PFSK-1 (cell line): Measurements from ENCODE around the gene METTL25B.

ENCODE experiments used
- POLR2AphosphoS5 ChIP-seq: IDR thresholded peaks from 2 replicates; pipeline ENCODE4 v1.6.1; 2012; ENCODE audit warnings: low read depth, mild to moderate bottlenecking, control low read depth, low read length, moderate library complexity
- REST ChIP-seq, 2 experiments: IDR thresholded peaks; 2 replicates each; pipeline versions ENCODE4 v1.6.1 to v1.8.0; 2011 to 2012; ENCODE audit warnings: low read depth in 2 of 2, low read length in 2 of 2, control low read depth in 1 of 2, inconsistent platforms in 1 of 2, mild to moderate bottlenecking in 1 of 2, moderate library complexity in 1 of 2; ENCODE audit not compliant: insufficient read depth in 1 of 2
- TAF1 ChIP-seq: IDR thresholded peaks from 2 replicates; pipeline ENCODE4 v1.6.1; 2012; ENCODE audit warnings: low read length, control low read depth, borderline replicate concordance; ENCODE audit not compliant: insufficient read depth

GRCh38 chr1:156738407-156738806 is 10.1 kb downstream of the METTL25B start:
- TF ChIP-seq POLR2AphosphoS5, result no peak
- TF ChIP-seq TAF1, result no peak
- TF ChIP-seq REST (IDR thresholded peaks at IDR 0.05; ENCODE audit: insufficient read depth in 1 of 2, low read depth in 2 of 2, low read length in 2 of 2), result no peak
